Measurements from ENCODE around the gene PIP5K1C.

PIP5K1C gene

GRCh38 chr19:3612901-3613741 lies 87.1 kb downstream of the PIP5K1C start:
- no peak overlapping the region for H3K4me3 ChIP-seq (ENCODE audit: low read length)

GRCh38 chr19:3612330-3612729 lies 87.9 kb downstream of the PIP5K1C start:
- no peak for TF ChIP-seq ZNF274 (IDR thresholded peaks at IDR 0.05; ENCODE audit: low read depth, low read length)
- no peak overlapping the region for H3K4me3 ChIP-seq (ENCODE audit: low read length)

More at GRCh38 chr19:3612901-3613741, 87.1 kb downstream of the PIP5K1C start:
- no peak for TF ChIP-seq ZNF274 (IDR thresholded peaks at IDR 0.05; ENCODE audit: low read depth, low read length)

- no peak for TF ChIP-seq ZNF274 (IDR thresholded peaks at IDR 0.05; ENCODE audit: low read depth, low read length)
- H3K4me3 ChIP-seq (ENCODE audit: low read length): no peak overlapping the region
Observed at GRCh38 chr19:3611841-3612240, 88.4 kb downstream of the PIP5K1C start.

- TF ChIP-seq ZNF274 (IDR thresholded peaks at IDR 0.05; ENCODE audit: low read depth, low read length): no peak
- H3K4me3 ChIP-seq (ENCODE audit: low read length): no peak overlapping the region
Observed at GRCh38 chr19:3610745-3611717, 89.2 kb downstream of the PIP5K1C start.

- TF ChIP-seq ZNF274 (IDR thresholded peaks at IDR 0.05; ENCODE audit: low read depth, low read length): no peak
- no peak overlapping the region for H3K4me3 ChIP-seq (ENCODE audit: low read length)
Observed at GRCh38 chr19:3609779-3610719, 90.2 kb downstream of the PIP5K1C start.

- TF ChIP-seq ZNF274 (IDR thresholded peaks at IDR 0.05; ENCODE audit: low read depth, low read length): no peak
- no peak overlapping the region for H3K4me3 ChIP-seq (ENCODE audit: low read length)
Observed at GRCh38 chr19:3608750-3609322, 91.4 kb downstream of the PIP5K1C start.

GRCh38 chr19:3608079-3608641 lies 92.1 kb downstream of the PIP5K1C start:
- TF ChIP-seq ZNF274 (IDR thresholded peaks at IDR 0.05; ENCODE audit: low read depth, low read length): no peak
- no peak overlapping the region for H3K4me3 ChIP-seq (ENCODE audit: low read length)

GRCh38 chr19:3607303-3608078 lies 92.8 kb downstream of the PIP5K1C start:
- no peak overlapping the region for H3K4me3 ChIP-seq (ENCODE audit: low read length)
- TF ChIP-seq ZNF274 (IDR thresholded peaks at IDR 0.05; ENCODE audit: low read depth, low read length): no peak

- H3K4me3 ChIP-seq (ENCODE audit: low read length): no peak within 1 kb of the TSS
- TF ChIP-seq ZNF274 (IDR thresholded peaks at IDR 0.05; ENCODE audit: low read depth, low read length): no peak
Observed at GRCh38 chr19:3606690-3607289, 93.5 kb downstream of the PIP5K1C start, which contains the start of gene TBXA2R. Gene TBXA2R, minus strand, starts transcription at chr19:3606875. Its CDS starts 6,241 bp downstream, at chr19:3600634.

GRCh38 chr19:3606174-3606689 lies 94.0 kb downstream of the PIP5K1C start:
- TF ChIP-seq ZNF274 (IDR thresholded peaks at IDR 0.05; ENCODE audit: low read depth, low read length): no peak
- no peak overlapping the region for H3K4me3 ChIP-seq (ENCODE audit: low read length)

GRCh38 chr19:3605770-3606169 lies 94.5 kb downstream of the PIP5K1C start:
- no peak for TF ChIP-seq ZNF274 (IDR thresholded peaks at IDR 0.05; ENCODE audit: low read depth, low read length)
- no peak overlapping the region for H3K4me3 ChIP-seq (ENCODE audit: low read length)

Measured in GM08714 (cell line).